ENCODE measurements around the gene SPECC1L. TPM values are rescaled to one million over a fixed set of nuclear protein-coding genes. Genes with fewer than 3 reads are reported as not detected.
A peak's percentile ranks its signal among the peaks of the same experiment; 100 is the strongest.

Gene SPECC1L
- total RNA-seq (10 to 100 TPM; 51.9 to 52.1 TPM), polyA plus RNA-seq (14.9 TPM)

GRCh38 chr22:24270556-24271385 is at the start of gene SPECC1L:
Gene SPECC1L, plus strand, starts transcription at chr22:24270831. Its CDS starts 31,401 bp downstream, at chr22:24302232.
- Histone ChIP-seq H3K27ac (ENCODE audit: low read depth, low read length) (peak within 1 kb of the TSS; percentile 80), H3K27me3 (ENCODE audit: insufficient read depth, low read length, poor library complexity, severe bottlenecking) (no peaks in the 10 kb centered on the region), H3K4me1 (ENCODE audit: insufficient read depth, low read length) (peaks cover 15% of the 10 kb centered on the region), H3K9me3 (ENCODE audit: low read length) (no peaks in the 10 kb centered on the region), H3K36me3 (ENCODE audit: insufficient read depth, low read length) (no peaks in the 10 kb centered on the region), H3K4me3 (ENCODE audit: low read length) (peak within 1 kb of the TSS; percentile 85)
- peak within 1 kb of the TSS; percentile 85 to 95 (median 89) for H3K4me3 Mint-ChIP-seq
- DNase-seq, result peak; percentile 88 to 92 (median 89)
- H3K36me3 Mint-ChIP-seq, result peaks cover 0 to 4% (median 2%) of the 10 kb centered on the region in 3 donors
- no peaks in the 10 kb centered on the region for H3K9me3 Mint-ChIP-seq
- H3K27ac Mint-ChIP-seq, result peak within 1 kb of the TSS; percentile 64 to 97 (median 84)
- ChIA-PET POLR2A (interaction anchor here (0.7 kb wide), 2 partner anchors 114 to 117 kb away, joined by 3 read pairs; no protein-coding TSS in a partner anchor), CTCF (interaction anchor here (1.6 kb wide), 1 partner anchor 137 kb away, joined by 4 read pairs; no protein-coding TSS in a partner anchor)
- H3K27me3 Mint-ChIP-seq, result peaks cover 0 to 1% of the 10 kb centered on the region in 2 donors
- peaks cover 30 to 42% (median 40%) of the 10 kb centered on the region in 3 donors for H3K4me1 Mint-ChIP-seq

- Histone ChIP-seq H3K36me3 (ENCODE audit: insufficient read depth, low read length) (no peaks in the 10 kb centered on the region), H3K27ac (ENCODE audit: low read depth, low read length) (no peak overlapping the region), H3K4me3 (ENCODE audit: low read length) (no peak overlapping the region), H3K9me3 (ENCODE audit: low read length) (no peaks in the 10 kb centered on the region), H3K27me3 (ENCODE audit: insufficient read depth, low read length, poor library complexity, severe bottlenecking) (no peaks in the 10 kb centered on the region), H3K4me1 (ENCODE audit: insufficient read depth, low read length) (no peaks in the 10 kb centered on the region)
- DNase-seq, result no peak
- Mint-ChIP-seq H3K4me3 (no peak overlapping the region), H3K27ac (no peak overlapping the region), H3K4me1 (no peaks in the 10 kb centered on the region), H3K36me3 (no peaks in the 10 kb centered on the region), H3K27me3 (peaks cover 0 to 2% of the 10 kb centered on the region in 2 donors), H3K9me3 (peaks cover 0 to 3% (median 0%) of the 10 kb centered on the region in 5 donors)
- POLR2A ChIA-PET, result no interaction called here
- CTCF ChIA-PET, result no interaction called here
Observed at GRCh38 chr22:24224468-24224867, 46.2 kb upstream of the SPECC1L start.

DNA sequence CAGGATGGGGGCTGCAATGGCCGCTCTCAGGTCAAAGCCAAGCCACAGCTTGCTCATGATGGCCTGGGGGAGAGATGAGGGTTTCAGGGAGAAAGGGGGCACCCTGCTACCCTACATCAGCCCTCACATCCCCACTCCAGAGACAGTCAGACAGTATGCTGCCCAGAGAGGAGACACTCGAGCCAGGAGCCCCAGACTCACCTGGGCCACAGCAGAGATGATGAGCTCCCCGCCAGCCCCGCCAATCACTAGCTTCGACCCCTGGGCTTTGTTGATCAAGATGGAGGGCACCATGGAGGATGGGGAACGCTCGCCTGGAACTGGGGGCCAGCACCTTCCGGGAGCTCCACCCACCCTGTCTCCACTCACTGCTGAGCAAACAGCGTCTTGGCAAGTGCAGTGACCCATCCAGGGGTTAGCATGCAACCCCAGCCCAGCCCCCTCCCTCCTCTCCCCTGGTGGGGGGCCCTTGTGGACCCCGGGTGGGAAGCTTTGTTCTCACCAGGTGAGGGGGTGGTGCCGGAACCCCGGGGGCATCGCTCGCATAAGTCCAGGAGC is 45.5 kb upstream of the SPECC1L start:
- H3K4me3 Mint-ChIP-seq, result no peak overlapping the region
- H3K27ac ChIP-seq (ENCODE audit: low read depth, low read length), result no peak overlapping the region

DNA sequence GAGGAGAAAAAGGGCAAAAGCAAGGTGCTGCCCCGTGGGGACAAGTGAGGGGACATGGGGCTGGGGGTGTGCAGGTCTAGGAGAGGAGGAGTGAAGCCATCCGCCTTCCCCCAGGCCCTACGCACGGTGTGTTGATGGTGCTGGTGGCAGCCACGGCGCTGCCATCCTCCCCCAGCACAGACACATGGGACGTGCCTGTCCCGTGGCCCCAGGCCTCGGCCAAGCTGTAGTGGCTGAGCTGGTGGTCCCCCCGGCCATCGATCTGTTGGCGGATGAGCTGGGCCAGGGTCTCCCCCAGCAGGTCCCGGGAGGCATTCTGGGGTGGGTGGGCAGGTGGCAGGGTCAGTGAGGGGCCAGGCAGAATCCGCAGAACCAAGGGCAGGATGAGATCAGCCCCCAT is 44.7 kb upstream of the SPECC1L start:
- Mint-ChIP-seq H3K4me1 (no peaks in the 10 kb centered on the region), H3K4me3 (no peak overlapping the region), H3K9me3 (peaks cover 0 to 3% (median 0%) of the 10 kb centered on the region in 5 donors), H3K27ac (no peak overlapping the region), H3K27me3 (peaks cover 0 to 2% of the 10 kb centered on the region in 2 donors), H3K36me3 (no peaks in the 10 kb centered on the region)
- Histone ChIP-seq H3K27me3 (ENCODE audit: insufficient read depth, low read length, poor library complexity, severe bottlenecking) (no peaks in the 10 kb centered on the region), H3K9me3 (ENCODE audit: low read length) (no peaks in the 10 kb centered on the region), H3K27ac (ENCODE audit: low read depth, low read length) (no peak overlapping the region), H3K4me3 (ENCODE audit: low read length) (no peak overlapping the region), H3K36me3 (ENCODE audit: insufficient read depth, low read length) (no peaks in the 10 kb centered on the region), H3K4me1 (ENCODE audit: insufficient read depth, low read length) (no peaks in the 10 kb centered on the region)
- no peak for DNase-seq
- POLR2A ChIA-PET, result no interaction called here
- CTCF ChIA-PET, result no interaction called here

More for the DNA sequence above, 45.5 kb upstream of the SPECC1L start:
- peaks cover 0 to 3% (median 0%) of the 10 kb centered on the region in 5 donors for H3K9me3 Mint-ChIP-seq
- H3K27me3 ChIP-seq (ENCODE audit: insufficient read depth, low read length, poor library complexity, severe bottlenecking), result no peaks in the 10 kb centered on the region
- DNase-seq, result no peak
- H3K4me1 Mint-ChIP-seq, result no peaks in the 10 kb centered on the region
- CTCF ChIA-PET, result no interaction called here
- no peak overlapping the region for H3K27ac Mint-ChIP-seq
- H3K36me3 Mint-ChIP-seq, result no peaks in the 10 kb centered on the region
- no peaks in the 10 kb centered on the region for H3K4me1 ChIP-seq (ENCODE audit: insufficient read depth, low read length)
- H3K4me3 ChIP-seq (ENCODE audit: low read length), result no peak overlapping the region
- H3K36me3 ChIP-seq (ENCODE audit: insufficient read depth, low read length), result no peaks in the 10 kb centered on the region
- H3K9me3 ChIP-seq (ENCODE audit: low read length), result no peaks in the 10 kb centered on the region
- H3K27me3 Mint-ChIP-seq, result peaks cover 0 to 2% of the 10 kb centered on the region in 2 donors
- POLR2A ChIA-PET, result no interaction called here

DNA sequence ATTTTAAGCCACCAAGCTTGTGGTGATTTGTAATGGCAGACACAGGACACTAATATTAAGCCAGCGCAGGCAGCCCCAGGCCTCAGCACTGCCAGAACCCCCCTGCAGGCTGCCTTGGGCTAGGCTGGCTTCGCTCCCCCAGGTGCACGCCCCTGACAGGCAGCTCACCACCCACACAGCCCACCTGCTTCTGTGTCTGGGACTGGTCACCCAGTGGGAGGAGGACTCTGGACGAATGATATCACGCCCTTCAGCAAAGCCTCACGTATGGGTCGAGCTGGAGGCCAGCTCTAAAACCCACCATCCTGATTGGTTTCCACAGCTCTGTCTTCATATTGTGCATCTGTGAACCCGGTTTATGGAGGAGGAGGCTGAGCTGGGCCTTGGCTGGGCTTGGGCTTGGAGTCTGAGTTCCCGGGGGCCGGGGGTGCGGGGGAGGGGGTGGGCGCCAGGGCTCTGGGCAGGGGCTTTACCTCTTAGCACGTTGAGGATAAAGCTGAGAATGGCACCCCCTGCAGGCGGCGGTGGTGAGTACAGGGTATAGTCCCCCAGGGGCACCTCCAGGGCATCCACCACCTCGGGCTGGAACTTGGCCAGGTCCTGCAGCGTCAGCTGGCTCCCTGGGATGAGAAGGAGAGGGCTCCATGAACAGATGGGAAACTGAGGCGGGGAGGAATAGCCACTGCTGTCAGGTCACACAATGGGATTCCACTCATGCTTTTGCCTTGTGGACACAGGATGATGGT is 39.5 kb upstream of the SPECC1L start:
- DNase-seq, result peak; percentile 34 to 70 (median 51)
- Mint-ChIP-seq H3K4me1 (peaks cover 0 to 3% (median 0%) of the 10 kb centered on the region in 3 donors), H3K4me3 (no peak overlapping the region), H3K9me3 (no peaks in the 10 kb centered on the region), H3K27me3 (no peaks in the 10 kb centered on the region), H3K27ac (no peak overlapping the region), H3K36me3 (no peaks in the 10 kb centered on the region)
- Histone ChIP-seq H3K4me1 (ENCODE audit: insufficient read depth, low read length) (no peaks in the 10 kb centered on the region), H3K36me3 (ENCODE audit: insufficient read depth, low read length) (no peaks in the 10 kb centered on the region), H3K27ac (ENCODE audit: low read depth, low read length) (no peak overlapping the region), H3K9me3 (ENCODE audit: low read length) (no peaks in the 10 kb centered on the region), H3K27me3 (ENCODE audit: insufficient read depth, low read length, poor library complexity, severe bottlenecking) (no peaks in the 10 kb centered on the region), H3K4me3 (ENCODE audit: low read length) (no peak overlapping the region)
- ChIA-PET POLR2A (no interaction called here), CTCF (interaction anchor here (0.7 to 2.6 kb wide), 5 partner anchors 9 to 52 kb away, joined by 3 to 9 read pairs (median 3); no protein-coding TSS in a partner anchor)

DNA sequence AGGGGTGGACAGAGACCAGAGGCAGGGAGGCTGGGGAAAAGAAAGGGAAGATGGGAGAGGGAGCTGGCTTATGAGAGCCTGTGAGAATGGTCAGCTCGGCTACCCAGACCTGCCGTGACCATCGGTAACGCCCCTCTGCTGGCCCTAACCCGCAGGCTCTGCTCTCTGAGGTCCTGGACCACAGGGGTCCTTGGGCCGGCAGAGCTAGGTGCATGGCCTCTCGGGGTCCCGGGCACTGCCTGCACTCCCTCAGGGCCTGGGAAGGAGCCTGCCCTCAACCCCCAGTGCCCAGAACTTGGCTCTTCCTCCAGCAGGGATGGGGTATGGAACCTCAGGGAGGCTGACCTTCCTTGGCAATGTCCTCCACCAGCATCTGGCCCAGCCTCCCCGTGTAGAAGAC is 38.9 kb upstream of the SPECC1L start:
- CTCF ChIA-PET, result interaction anchor here (0.9 to 2.6 kb wide), 5 partner anchors 8 to 98 kb away, joined by 3 to 9 read pairs (median 3); no protein-coding TSS in a partner anchor
- Mint-ChIP-seq H3K4me1 (peaks cover 0 to 3% (median 0%) of the 10 kb centered on the region in 3 donors), H3K27ac (no peak overlapping the region), H3K4me3 (no peak overlapping the region), H3K36me3 (no peaks in the 10 kb centered on the region), H3K27me3 (no peaks in the 10 kb centered on the region), H3K9me3 (no peaks in the 10 kb centered on the region)
- no peak overlapping the region for H3K4me3 ChIP-seq (ENCODE audit: low read length)
- no peak for DNase-seq
- H3K27ac ChIP-seq (ENCODE audit: low read depth, low read length), result no peak overlapping the region
- H3K27me3 ChIP-seq (ENCODE audit: insufficient read depth, low read length, poor library complexity, severe bottlenecking), result no peaks in the 10 kb centered on the region
- POLR2A ChIA-PET, result no interaction called here
- no peaks in the 10 kb centered on the region for H3K9me3 ChIP-seq (ENCODE audit: low read length)
- no peaks in the 10 kb centered on the region for H3K4me1 ChIP-seq (ENCODE audit: insufficient read depth, low read length)
- H3K36me3 ChIP-seq (ENCODE audit: insufficient read depth, low read length), result no peaks in the 10 kb centered on the region

- no peak for DNase-seq
- no peaks in the 10 kb centered on the region for H3K9me3 Mint-ChIP-seq
- H3K36me3 Mint-ChIP-seq, result no peaks in the 10 kb centered on the region
- no peaks in the 10 kb centered on the region for H3K9me3 ChIP-seq (ENCODE audit: low read length)
- no peak overlapping the region for H3K4me3 ChIP-seq (ENCODE audit: low read length)
- CTCF ChIA-PET, result interaction anchor here (1.1 to 2.6 kb wide), 2 partner anchors 10 to 98 kb away, joined by 3 to 9 read pairs; no protein-coding TSS in a partner anchor
- H3K27ac ChIP-seq (ENCODE audit: low read depth, low read length), result no peak overlapping the region
- H3K4me1 ChIP-seq (ENCODE audit: insufficient read depth, low read length), result no peaks in the 10 kb centered on the region
- H3K27me3 ChIP-seq (ENCODE audit: insufficient read depth, low read length, poor library complexity, severe bottlenecking), result no peaks in the 10 kb centered on the region
- H3K27me3 Mint-ChIP-seq, result no peaks in the 10 kb centered on the region
- H3K4me1 Mint-ChIP-seq, result peaks cover 0 to 3% (median 0%) of the 10 kb centered on the region in 3 donors
- H3K27ac Mint-ChIP-seq, result no peak overlapping the region
- no peaks in the 10 kb centered on the region for H3K36me3 ChIP-seq (ENCODE audit: insufficient read depth, low read length)
- POLR2A ChIA-PET, result no interaction called here
- H3K4me3 Mint-ChIP-seq, result no peak overlapping the region
Observed at GRCh38 chr22:24232124-24232523, 38.5 kb upstream of the SPECC1L start.

Data from CD8-positive, alpha-beta memory T cell (primary cell).